Psoas muscle (tissue), 8 donors: ENCODE results near the gene C19orf67. TPM values are rescaled to one million over a fixed set of nuclear protein-coding genes. Genes with fewer than 3 reads are reported as not detected.

Source experiments
- ATAC-seq, 4 donors: fragments of 200-7000 bp; cut with Tn5 transposase; one replicate each; pipeline ENCODE4 v1.9.1; 2020; ENCODE audit warnings: moderate library complexity in 3 of 4, mild to moderate bottlenecking in 2 of 4
- DNase-seq, 2 donors: peaks; one replicate each; pipeline ENCODE4 v3.0.0-alpha.2; 2020
- H3K27ac ChIP-seq: fragments of 200-600 bp; one replicate; pipeline ENCODE4 v1.8.0; 2022
- H3K27me3 ChIP-seq, 3 donors: fragments of 200-600 bp in 1 of 3; one replicate each; pipeline versions ENCODE4 v1.6.1 to v1.8.0; 2013 to 2022; ENCODE audit warnings: low read length in 2 of 3, mild to moderate bottlenecking in 2 of 3, moderate library complexity in 1 of 3; ENCODE audit not compliant: insufficient read depth in 3 of 3
- H3K36me3 ChIP-seq, 2 donors: fragments of 200-600 bp in 1 of 2; one replicate each; pipeline versions ENCODE4 v1.6.1 to v1.8.0; 2013 to 2022; ENCODE audit warnings: low read depth in 1 of 2, mild to moderate bottlenecking in 1 of 2, moderate library complexity in 1 of 2; ENCODE audit not compliant: insufficient read depth in 1 of 2
- H3K4me1 ChIP-seq: fragments of 200-600 bp; one replicate; pipeline ENCODE4 v1.8.0; 2022
- H3K4me3 ChIP-seq: fragments of 200-600 bp; one replicate; pipeline ENCODE4 v1.8.0; 2022; ENCODE audit warnings: mild to moderate bottlenecking
- H3K9me3 ChIP-seq: fragments of 200-600 bp; one replicate; pipeline ENCODE4 v1.8.0; 2022
- WGBS, 3 donors: extraction: QIAGEN DNeasy Blood & Tissue Kit; methylation state at CpG; one replicate each; pipeline versions ENCODE4 v1.1.6 to v1.1.7; 2013; 5-methylcytosine and 5-hydroxymethylcytosine counted together
- intact Hi-C, 2 donors: fragments of 100-400 bp; cut with DNase I; formaldehyde crosslinking; loops; one replicate each; pipeline versions ENCODE4 v1.11.0 to v1.14.2; 2022
- polyA plus RNA-seq, 3 donors: library from polyadenylated mRNA; stranded (reverse); fragments of 200-250 nt; gene quantifications; one replicate each; pipeline ENCODE4 v1.2.3, GENCODE V29; 2013
- total RNA-seq, 4 donors: library from RNA; stranded (reverse); fragmentation: NEBNext Ultra II Directional in 2 of 4; extraction: Animal tissue kit (Norgen Biotek cat#: 25700) in 2 of 4; gene quantifications; one replicate each; pipeline versions ENCODE4 v1.2.1 to v1.2.4, GENCODE V29; 2021 to 2023
- TF ChIP-seq, protein P1 (sequence below): fragments of 200-600 bp; IDR thresholded peaks from one replicate; pipeline ENCODE4 v1.8.0; 2022; ENCODE audit warnings: antibody characterized with exemption
- donor health status: healthy with polysubstance abuse.
- donor health status: DM: no; HTN: no; CAD: no; lungs with moderate emphysema.
- donor health status: Bipolar disorder and iron deficiency.
- donor health status: healthy.
- donor health status: DM: yes; HTN: yes; CAD: no.
- donor health status: DM: no; HTN: no; CAD: no.
- donor health status: DM: no; HTN: no; CAD: no.
- donor health status: DM: yes; HTN: yes; CAD: no.

Gene C19orf67
- total and polyA plus RNA-seq, 7 donors, result not detected

DNA sequence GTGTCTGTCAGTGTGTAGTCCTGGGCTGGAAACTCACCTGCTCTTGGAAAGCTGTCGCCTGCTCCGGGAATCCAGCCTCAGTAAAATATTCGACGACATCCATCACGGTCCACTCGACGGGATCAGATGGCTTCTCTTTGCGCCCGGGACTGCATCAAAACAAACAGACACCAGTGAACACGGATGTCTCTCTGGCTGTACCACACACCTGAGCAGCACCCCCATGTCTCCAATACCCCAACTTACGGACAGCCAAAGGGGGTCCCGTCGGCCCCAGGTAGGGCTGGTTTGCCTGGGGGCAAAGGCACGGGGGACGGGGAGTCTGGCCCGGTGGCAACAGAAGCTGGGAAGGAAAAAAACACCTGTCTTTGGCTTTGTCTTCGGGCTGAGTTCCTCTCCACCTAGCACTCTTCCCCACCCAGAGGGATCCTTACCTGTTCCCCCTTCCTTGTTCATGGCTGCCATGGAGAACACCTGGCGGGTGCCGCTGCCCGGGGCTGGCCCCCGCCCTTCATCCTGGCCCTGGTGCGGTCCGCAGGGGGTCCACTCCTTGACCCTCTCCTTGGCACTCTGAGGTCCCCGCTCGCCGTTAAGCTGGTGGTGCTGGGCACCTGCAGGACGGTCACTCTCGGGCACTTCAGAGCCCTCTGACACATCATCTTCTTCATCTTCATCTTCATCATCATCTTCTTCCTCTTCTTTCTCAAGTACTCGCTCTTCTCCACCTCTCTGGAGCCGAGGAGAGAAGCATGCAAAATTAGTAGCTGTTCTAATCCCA lies 3.2 kb upstream of the C19orf67 start:
- Histone ChIP-seq H3K27me3 (no peaks in the 10 kb centered on the region), H3K27ac (no peak overlapping the region), H3K4me3 (peak overlapping the region; percentile 89), H3K4me1 (peaks cover 6% of the 10 kb centered on the region), H3K9me3 (peaks cover 9% of the 10 kb centered on the region), H3K36me3 (peaks cover 0 to 28% of the 10 kb centered on the region in 2 donors)
- ATAC-seq, result no peak
- intact Hi-C loops, result no loop called here
- WGBS, 3 donors, result 86 to 88% (median 87%) methylated on average over 30 of the region's 30 CpGs
- DNase-seq, result no peak
- TF ChIP-seq, protein P1, sequence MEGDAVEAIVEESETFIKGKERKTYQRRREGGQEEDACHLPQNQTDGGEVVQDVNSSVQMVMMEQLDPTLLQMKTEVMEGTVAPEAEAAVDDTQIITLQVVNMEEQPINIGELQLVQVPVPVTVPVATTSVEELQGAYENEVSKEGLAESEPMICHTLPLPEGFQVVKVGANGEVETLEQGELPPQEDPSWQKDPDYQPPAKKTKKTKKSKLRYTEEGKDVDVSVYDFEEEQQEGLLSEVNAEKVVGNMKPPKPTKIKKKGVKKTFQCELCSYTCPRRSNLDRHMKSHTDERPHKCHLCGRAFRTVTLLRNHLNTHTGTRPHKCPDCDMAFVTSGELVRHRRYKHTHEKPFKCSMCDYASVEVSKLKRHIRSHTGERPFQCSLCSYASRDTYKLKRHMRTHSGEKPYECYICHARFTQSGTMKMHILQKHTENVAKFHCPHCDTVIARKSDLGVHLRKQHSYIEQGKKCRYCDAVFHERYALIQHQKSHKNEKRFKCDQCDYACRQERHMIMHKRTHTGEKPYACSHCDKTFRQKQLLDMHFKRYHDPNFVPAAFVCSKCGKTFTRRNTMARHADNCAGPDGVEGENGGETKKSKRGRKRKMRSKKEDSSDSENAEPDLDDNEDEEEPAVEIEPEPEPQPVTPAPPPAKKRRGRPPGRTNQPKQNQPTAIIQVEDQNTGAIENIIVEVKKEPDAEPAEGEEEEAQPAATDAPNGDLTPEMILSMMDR, result no peak

DNA sequence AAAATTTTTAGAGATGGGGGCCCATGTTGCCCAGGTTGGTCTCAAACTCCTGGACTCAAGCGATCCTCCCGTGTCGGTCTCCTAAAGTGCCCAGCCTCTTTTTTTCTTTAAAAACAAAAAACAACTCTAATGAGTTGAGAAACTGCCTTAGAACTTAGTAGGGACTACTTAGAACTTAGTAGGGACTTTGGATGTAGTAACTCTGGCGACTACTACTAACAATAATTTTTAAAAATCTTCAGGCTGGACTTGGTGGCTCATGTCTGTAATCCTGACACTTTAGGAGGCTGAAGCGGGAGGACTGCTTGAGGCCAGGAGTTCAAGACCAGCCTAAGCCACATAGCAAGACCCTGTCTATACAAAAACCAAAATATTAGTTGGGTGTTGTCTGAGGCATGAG lies 515 bp upstream of the C19orf67 start:
- Histone ChIP-seq H3K4me3 (no peak overlapping the region), H3K36me3 (peaks cover 0 to 28% of the 10 kb centered on the region in 2 donors), H3K27me3 (no peaks in the 10 kb centered on the region), H3K27ac (no peak overlapping the region), H3K9me3 (no peaks in the 10 kb centered on the region), H3K4me1 (peaks cover 7% of the 10 kb centered on the region)
- TF ChIP-seq, protein P1, result no peak
- DNase-seq, result no peak
- no peak for ATAC-seq
- intact Hi-C loops, result no loop called here
- 83 to 95% (median 85%) methylated on average over 5 of the region's 5 CpGs for WGBS, 3 donors

DNA sequence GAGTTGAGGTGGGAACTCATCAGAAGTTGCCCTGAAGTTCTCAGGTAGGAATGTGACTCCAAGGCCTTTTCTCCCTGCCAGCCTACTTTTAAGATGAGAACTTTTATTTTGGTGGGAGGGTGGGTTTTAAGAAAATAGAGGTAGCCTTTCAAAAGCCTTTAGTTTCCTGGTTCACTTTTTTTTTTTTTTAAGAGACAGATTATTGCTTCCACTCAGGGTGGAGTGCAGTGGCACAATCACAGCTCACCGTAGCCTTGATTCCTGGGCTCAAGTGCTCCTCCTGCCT lies 3.0 kb downstream of the C19orf67 start:
- peaks cover 13% of the 10 kb centered on the region for H3K4me1 ChIP-seq
- H3K27ac ChIP-seq, result peak overlapping the region; percentile 92
- peak overlapping the region; percentile 86 for H3K4me3 ChIP-seq
- no peaks in the 10 kb centered on the region for H3K9me3 ChIP-seq
- H3K27me3 ChIP-seq, result no peaks in the 10 kb centered on the region
- no peak for DNase-seq
- TF ChIP-seq, protein P1, result no peak
- H3K36me3 ChIP-seq, result peaks cover 0 to 13% of the 10 kb centered on the region in 2 donors
- intact Hi-C loops, result loop anchor here in 1 of 2 donors (5.0 kb wide), 1 partner anchor 35 kb away; the partner anchor contains the start of gene PRKACA
- WGBS, 3 donors, result 53 to 88% (median 72%) methylated on average over 1 of the region's 1 CpG
- no peak for ATAC-seq

DNA sequence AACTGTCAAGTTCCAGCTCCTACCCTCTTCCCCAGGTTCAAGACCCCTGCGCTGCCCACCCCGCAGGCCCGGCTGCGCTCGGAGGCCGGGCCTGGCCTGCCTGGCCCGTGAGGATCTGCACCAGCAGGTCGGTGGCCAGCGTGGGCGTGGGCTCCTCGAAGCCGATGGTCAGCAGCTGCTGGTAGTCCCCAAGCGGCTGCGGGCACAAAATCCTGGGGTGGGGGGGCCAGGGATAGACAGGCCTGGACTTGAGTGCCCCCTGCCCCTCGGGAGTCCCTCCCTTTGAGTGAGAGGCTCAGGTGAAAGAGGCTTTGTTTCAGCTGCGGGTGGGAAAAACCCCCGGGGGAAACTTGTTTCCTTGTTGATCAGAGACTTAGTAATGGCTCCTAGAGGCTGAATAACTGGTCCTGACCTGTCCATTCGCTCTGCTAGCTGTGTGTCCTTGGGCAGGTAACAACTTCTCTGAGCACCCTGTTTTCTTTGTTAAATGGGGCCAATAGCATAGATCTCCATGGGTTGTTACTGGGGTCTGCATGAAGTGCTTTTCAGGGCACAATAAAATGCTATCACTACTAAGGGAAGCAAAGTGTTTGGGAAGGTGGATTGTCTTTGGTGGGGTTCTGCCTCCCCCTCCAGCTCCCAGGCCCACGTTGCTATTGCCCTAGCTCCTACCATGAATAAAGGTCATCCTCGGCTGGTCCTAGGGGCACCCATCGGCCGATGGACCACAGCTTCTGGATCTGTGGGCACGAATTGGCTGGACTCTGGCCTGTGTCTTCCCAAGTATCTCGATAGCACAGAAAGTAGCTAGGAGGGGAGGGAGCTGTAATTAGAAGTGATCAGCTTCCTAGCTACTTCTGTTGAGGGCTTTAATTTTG lies 3.5 kb downstream of the C19orf67 start:
- intact Hi-C loops, result loop anchor here in 1 of 2 donors (5.0 kb wide), 1 partner anchor 35 kb away; the partner anchor contains the start of gene PRKACA
- peak; percentile 53 to 76 for DNase-seq
- no peaks in the 10 kb centered on the region for H3K27me3 ChIP-seq
- no peaks in the 10 kb centered on the region for H3K9me3 ChIP-seq
- H3K27ac ChIP-seq, result peak overlapping the region; percentile 92
- TF ChIP-seq, protein P1, result no peak
- ATAC-seq, result peak; percentile 49 to 65 (median 56)
- peaks cover 13% of the 10 kb centered on the region for H3K4me1 ChIP-seq
- H3K4me3 ChIP-seq, result peak overlapping the region; percentile 86
- WGBS, 3 donors, result 15 to 18% (median 18%) methylated on average over 20 to 24 of the region's 24 CpGs
- H3K36me3 ChIP-seq, result peaks cover 0 to 9% of the 10 kb centered on the region in 2 donors
